Pancreas (tissue), 10 donors: ENCODE measurements around the gene HCN1. TPM values are rescaled to one million over a fixed set of nuclear protein-coding genes. Genes with fewer than 3 reads are reported as not detected.

ENCODE experiments used
- ATAC-seq, 4 donors: fragments of 200-7000 bp; cut with Tn5 transposase; one replicate each; pipeline versions ENCODE4 v1.8.0 to v1.9.1; 2020; ENCODE audit warnings: mild to moderate bottlenecking in 4 of 4, moderate library complexity in 4 of 4
- DNase-seq, 6 donors: peaks; one replicate each; pipeline ENCODE4 v3.0.0-alpha.2; 2020
- FAIRE-seq: peaks from 2 replicates; lab custom pipeline; 2012; peaks lifted over from hg19 to GRCh38; lab: Jason Lieb, UNC
- H3K27ac ChIP-seq, 4 donors: fragments of 200-600 bp; sonication (generic); 1 replicate in 3 of 4; 2 replicates in 1 of 4; pipeline versions ENCODE4 v1.5.0 to v1.8.0; 2020
- H3K27me3 ChIP-seq, 4 donors: fragments of 200-600 bp; one replicate each; pipeline ENCODE4 v1.8.0; 2021
- H3K36me3 ChIP-seq, 3 donors: fragments of 200-600 bp; sonication (generic) in 1 of 3; one replicate each; pipeline versions ENCODE4 v1.5.0 to v1.8.0; 2020 to 2021
- H3K4me1 ChIP-seq, 3 donors: fragments of 200-600 bp; one replicate each; pipeline ENCODE4 v1.8.0; 2021
- H3K4me3 ChIP-seq, 4 donors: fragments of 200-600 bp; sonication (generic) in 2 of 4; one replicate each; pipeline versions ENCODE4 v1.5.0 to v1.8.0; 2020 to 2021
- H3K9me3 ChIP-seq, 4 donors: fragments of 200-600 bp; one replicate each; pipeline ENCODE4 v1.8.0; 2021
- CTCF ChIP-seq, 4 donors: fragments of 200-600 bp; sonication (generic) in 3 of 4; IDR thresholded peaks; one replicate each; pipeline versions ENCODE4 v1.5.0 to v1.8.0; 2021; ENCODE audit warnings: antibody characterized with exemption in 4 of 4
- WGBS, 2 donors: extraction: QIAGEN DNeasy Blood & Tissue Kit; methylation state at CpG; one replicate each; pipeline ENCODE4 v1.1.7; 2013; 5-methylcytosine and 5-hydroxymethylcytosine counted together
- intact Hi-C, 3 donors: fragments of 100-400 bp; cut with DNase I; formaldehyde crosslinking; loops; one replicate each; pipeline versions ENCODE4 v1.11.1 to v1.14.2; 2022
- polyA plus RNA-seq, 2 donors: library from polyadenylated mRNA; stranded (reverse); fragments of 200-250 nt; gene quantifications; one replicate each; pipeline ENCODE4 v1.2.3, GENCODE V29; 2013
- total RNA-seq, 6 donors: library from RNA; stranded (reverse); fragmentation: NEBNext Ultra II Directional in 4 of 6; extraction: Animal tissue kit (Norgen Biotek cat#: 25700) in 4 of 6; gene quantifications; one replicate each; pipeline versions ENCODE4 v1.2.1 to v1.2.4, GENCODE V29; 2021 to 2023
- donor health status: healthy with polysubstance abuse.
- donor health status: DM: no; HTN: no; CAD: no; lungs with moderate emphysema.
- donor health status: DM: no; HTN: no; CAD: no.
- donor health status: control.
- donor health status: control.
- donor health status: Bipolar disorder and iron deficiency.
- donor health status: DM: yes; HTN: yes; CAD: no.
- donor health status: DM: no; HTN: no; CAD: no.
- donor health status: DM: no; HTN: no; CAD: no.
- donor health status: DM: yes; HTN: yes; CAD: no.

Gene HCN1
- total and polyA plus RNA-seq, 8 donors = 0.08 to 1.5 (median 0.33) TPM

- no peaks in the 10 kb centered on the region for H3K27me3 ChIP-seq
- no peak overlapping the region for H3K27ac ChIP-seq
- peak in 2 of 4 donors; percentile 64 to 87 for ATAC-seq
- DNase-seq = no peak
- no peaks in the 10 kb centered on the region for H3K36me3 ChIP-seq
- intact Hi-C loops = no loop called here
- WGBS, 2 donors = 10 to 13% methylated on average over 2 of the region's 2 CpGs
- TF ChIP-seq CTCF (IDR thresholded peaks at IDR 0.05) = no peak
- H3K4me3 ChIP-seq = no peak overlapping the region
- FAIRE-seq = no peak
- no peaks in the 10 kb centered on the region for H3K9me3 ChIP-seq
- peaks cover 0 to 8% (median 0%) of the 10 kb centered on the region in 3 donors for H3K4me1 ChIP-seq
Measured at GRCh38 chr5:45677524-45677923, 18.7 kb downstream of the HCN1 start.

- H3K4me3 ChIP-seq = no peak overlapping the region
- intact Hi-C loops = no loop called here
- H3K27ac ChIP-seq = no peak overlapping the region
- H3K36me3 ChIP-seq = no peaks in the 10 kb centered on the region
- no peaks in the 10 kb centered on the region for H3K27me3 ChIP-seq
- DNase-seq (no peak), ATAC-seq (no peak), FAIRE-seq (no peak)
- no peak for TF ChIP-seq CTCF (IDR thresholded peaks at IDR 0.05)
- WGBS, 2 donors = 72 to 81% methylated on average over 4 of the region's 4 CpGs
- H3K4me1 ChIP-seq = peaks cover 0 to 4% (median 0%) of the 10 kb centered on the region in 3 donors
- no peaks in the 10 kb centered on the region for H3K9me3 ChIP-seq
Measured at GRCh38 chr5:45672271-45672670, 23.9 kb downstream of the HCN1 start.

GRCh38 chr5:45648744-45649143 is 47.4 kb downstream of the HCN1 start:
- Histone ChIP-seq H3K9me3 (no peaks in the 10 kb centered on the region), H3K27ac (no peak overlapping the region), H3K4me1 (no peaks in the 10 kb centered on the region), H3K27me3 (no peaks in the 10 kb centered on the region), H3K4me3 (no peak overlapping the region), H3K36me3 (no peaks in the 10 kb centered on the region)
- WGBS, 2 donors = 19 to 22% methylated on average over 1 of the region's 1 CpG
- no peak for ATAC-seq
- DNase-seq = no peak
- no peak for TF ChIP-seq CTCF (IDR thresholded peaks at IDR 0.05)
- no peak for FAIRE-seq
- intact Hi-C loops = no loop called here

GRCh38 chr5:45643056-45643455 is 53.1 kb downstream of the HCN1 start:
- Histone ChIP-seq H3K27me3 (no peaks in the 10 kb centered on the region), H3K4me3 (no peak overlapping the region), H3K9me3 (no peaks in the 10 kb centered on the region), H3K27ac (no peak overlapping the region), H3K36me3 (no peaks in the 10 kb centered on the region), H3K4me1 (peaks cover 0 to 8% (median 0%) of the 10 kb centered on the region in 3 donors)
- intact Hi-C loops = no loop called here
- ATAC-seq (no peak), DNase-seq (no peak), FAIRE-seq (no peak)
- TF ChIP-seq CTCF (IDR thresholded peaks at IDR 0.05) = no peak

GRCh38 chr5:45642370-45642769 is 53.8 kb downstream of the HCN1 start:
- Histone ChIP-seq H3K9me3 (no peaks in the 10 kb centered on the region), H3K27me3 (no peaks in the 10 kb centered on the region), H3K4me1 (peaks cover 0 to 8% (median 0%) of the 10 kb centered on the region in 3 donors), H3K36me3 (no peaks in the 10 kb centered on the region), H3K27ac (no peak overlapping the region), H3K4me3 (no peak overlapping the region)
- no peak for TF ChIP-seq CTCF (IDR thresholded peaks at IDR 0.05)
- ATAC-seq (no peak), FAIRE-seq (no peak), DNase-seq (no peak)
- intact Hi-C loops = no loop called here
